Measurements from ENCODE around the gene STING1. TPM values are rescaled to one million over a fixed set of nuclear protein-coding genes. Genes with fewer than 3 reads are reported as not detected.
"Not testable (repeated sequence)": the region's sequence is repeated elsewhere in the genome, so short reads cannot be mapped to it uniquely, and the experiment has no call there.

STING1 gene
- total and polyA plus RNA-seq, 2 donors (not counting 3 experiments of a cell fraction or from before 2014, with no cell fraction given) = 108 to 143 TPM

DNA sequence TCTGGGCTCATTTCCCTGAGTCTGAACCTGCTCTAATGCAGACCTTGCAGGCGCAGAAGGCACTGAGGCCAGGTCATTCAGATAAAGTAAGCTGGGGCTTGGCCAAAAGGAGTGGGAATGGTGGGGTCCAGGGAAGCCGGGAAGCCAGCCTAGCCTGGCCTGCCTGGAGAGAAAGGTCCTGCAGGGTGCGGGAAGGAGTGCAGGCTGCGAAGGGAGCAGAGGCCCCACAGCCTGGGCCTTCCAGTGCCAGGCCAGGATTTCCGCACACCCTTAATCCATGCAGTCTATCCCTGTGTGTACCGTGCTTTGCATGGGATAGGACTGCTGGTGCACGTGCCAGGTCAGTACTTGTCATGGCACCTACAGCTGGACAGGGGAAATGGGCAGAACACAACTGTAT, 3.6 kb upstream of the STING1 start:
- H3K27ac ChIP-seq (ENCODE audit: insufficient read depth, low read depth, low read length) = no peak overlapping the region
- no TSS peak for BruUV-seq (replicated peaks)
- TF ChIP-seq MYC (IDR thresholded peaks at IDR 0.05; ENCODE audit: low read depth, low read length) = no peak
- TF ChIP-seq POLR2AphosphoS5 (IDR thresholded peaks at IDR 0.05; ENCODE audit: insufficient read depth, low read depth, low read length) = no peak
- TF ChIP-seq, protein P1, sequence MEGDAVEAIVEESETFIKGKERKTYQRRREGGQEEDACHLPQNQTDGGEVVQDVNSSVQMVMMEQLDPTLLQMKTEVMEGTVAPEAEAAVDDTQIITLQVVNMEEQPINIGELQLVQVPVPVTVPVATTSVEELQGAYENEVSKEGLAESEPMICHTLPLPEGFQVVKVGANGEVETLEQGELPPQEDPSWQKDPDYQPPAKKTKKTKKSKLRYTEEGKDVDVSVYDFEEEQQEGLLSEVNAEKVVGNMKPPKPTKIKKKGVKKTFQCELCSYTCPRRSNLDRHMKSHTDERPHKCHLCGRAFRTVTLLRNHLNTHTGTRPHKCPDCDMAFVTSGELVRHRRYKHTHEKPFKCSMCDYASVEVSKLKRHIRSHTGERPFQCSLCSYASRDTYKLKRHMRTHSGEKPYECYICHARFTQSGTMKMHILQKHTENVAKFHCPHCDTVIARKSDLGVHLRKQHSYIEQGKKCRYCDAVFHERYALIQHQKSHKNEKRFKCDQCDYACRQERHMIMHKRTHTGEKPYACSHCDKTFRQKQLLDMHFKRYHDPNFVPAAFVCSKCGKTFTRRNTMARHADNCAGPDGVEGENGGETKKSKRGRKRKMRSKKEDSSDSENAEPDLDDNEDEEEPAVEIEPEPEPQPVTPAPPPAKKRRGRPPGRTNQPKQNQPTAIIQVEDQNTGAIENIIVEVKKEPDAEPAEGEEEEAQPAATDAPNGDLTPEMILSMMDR (IDR thresholded peaks at IDR 0.05; ENCODE audit: extremely low read depth in 1 of 2, insufficient read depth in 1 of 2, low read depth in 1 of 2, low read length in 2 of 2) = no peak
- TF ChIP-seq FOS (IDR thresholded peaks at IDR 0.05; ENCODE audit: borderline replicate concordance, insufficient read depth, low read length) = no peak
- TF ChIP-seq POLR2A (IDR thresholded peaks at IDR 0.05; ENCODE audit: low read depth, low read length) = no peak
- no peak for TF ChIP-seq EZH2 (IDR thresholded peaks at IDR 0.05; ENCODE audit: borderline replicate concordance, low read depth, low read length, severe bottlenecking)
- TF ChIP-seq, protein P2, sequence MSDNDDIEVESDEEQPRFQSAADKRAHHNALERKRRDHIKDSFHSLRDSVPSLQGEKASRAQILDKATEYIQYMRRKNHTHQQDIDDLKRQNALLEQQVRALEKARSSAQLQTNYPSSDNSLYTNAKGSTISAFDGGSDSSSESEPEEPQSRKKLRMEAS (IDR thresholded peaks at IDR 0.05; ENCODE audit: insufficient read depth, insufficient read length) = no peak
- TF ChIP-seq JUN (IDR thresholded peaks at IDR 0.05; ENCODE audit: borderline replicate concordance, insufficient read depth, insufficient read length, low read depth) = no peak
- no peak for TF ChIP-seq GATA2 (IDR thresholded peaks at IDR 0.05; ENCODE audit: insufficient read depth, insufficient read length, low read depth, low read length)
- no peak overlapping the region for H2AFZ ChIP-seq (ENCODE audit: low read depth, low read length)
- H3K9me1 ChIP-seq (replicated peaks; ENCODE audit: control insufficient read depth, extremely low read depth, insufficient read depth, low read length) = no peaks in the 10 kb centered on the region
- no peaks in the 10 kb centered on the region for H3K9me3 ChIP-seq (replicated peaks; ENCODE audit: control insufficient read depth, insufficient read depth, low read length)
- no peak overlapping the region for H3K4me2 ChIP-seq (ENCODE audit: insufficient read depth, low read length)
- H4K20me1 ChIP-seq (replicated peaks; ENCODE audit: control insufficient read depth, extremely low read depth, insufficient read depth, low read length) = no peaks in the 10 kb centered on the region
- POLR2A ChIA-PET = no interaction called here
- no peak for FAIRE-seq
- no peak overlapping the region for H3K4me3 ChIP-seq (replicated peaks in 1 of 3; ENCODE audit: insufficient read depth in 1 of 3, low read depth in 1 of 3, low read length in 3 of 3)
- H3K4me1 ChIP-seq (ENCODE audit: control insufficient read depth, extremely low read depth, insufficient read depth, low read length) = peaks cover 19% of the 10 kb centered on the region
- H3K9ac ChIP-seq (replicated peaks; ENCODE audit: extremely low read depth, insufficient read depth, low read length) = no peak overlapping the region
- intact Hi-C loops (cut with micrococcal nuclease) (no loop called here), dilution Hi-C loops (cut with MboI; ENCODE audit: extremely low pct_ligation_motif_present, low sequenced_read_pairs) (no loop called here)
- H3K36me3 ChIP-seq (ENCODE audit: control insufficient read depth in 2 of 2, extremely low read depth in 1 of 2, insufficient read depth in 2 of 2, low read length in 2 of 2) = no peaks in the 10 kb centered on the region
- H3K27me3 ChIP-seq (ENCODE audit: control insufficient read depth in 2 of 2, insufficient read depth in 2 of 2, low read length in 2 of 2) = no peaks in the 10 kb centered on the region
- CTCF ChIA-PET = no interaction called here
- DNase-seq (ENCODE audit: low read depth, low spot score) = no peak
- H3K79me2 ChIP-seq (ENCODE audit: control insufficient read depth, insufficient read depth, low read length) = peaks cover 7% of the 10 kb centered on the region

DNA sequence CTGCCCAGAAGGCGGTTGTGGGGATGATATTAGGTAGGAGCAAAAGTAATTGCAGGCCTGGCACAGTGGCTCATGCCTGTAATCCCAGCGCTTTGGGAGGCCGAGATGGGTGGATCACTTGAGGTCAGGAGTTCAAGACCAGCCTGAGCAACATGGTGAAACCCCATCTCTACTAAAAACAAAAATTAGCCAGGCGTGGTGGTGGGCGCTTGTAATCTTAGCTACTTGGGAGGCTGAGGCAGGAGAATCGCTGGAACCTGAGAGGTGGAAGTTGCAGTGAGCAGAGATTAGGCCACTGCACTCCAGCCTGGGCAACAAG, 291 bp upstream of the STING1 start:
- Histone ChIP-seq H3K4me2 (ENCODE audit: insufficient read depth, low read length) (peak overlapping the region; percentile 87), H3K79me2 (ENCODE audit: control insufficient read depth, insufficient read depth, low read length) (peaks cover 14% of the 10 kb centered on the region), H3K4me1 (ENCODE audit: control insufficient read depth, extremely low read depth, insufficient read depth, low read length) (peaks cover 27% of the 10 kb centered on the region), H3K27ac (ENCODE audit: insufficient read depth, low read depth, low read length) (peak overlapping the region; percentile 94), H3K9ac (replicated peaks; ENCODE audit: extremely low read depth, insufficient read depth, low read length) (peak overlapping the region; percentile 86)
- H3K27me3 ChIP-seq (ENCODE audit: control insufficient read depth in 2 of 2, insufficient read depth in 2 of 2, low read length in 2 of 2); H3K36me3 ChIP-seq (ENCODE audit: control insufficient read depth in 2 of 2, extremely low read depth in 1 of 2, insufficient read depth in 2 of 2, low read length in 2 of 2); FAIRE-seq; DNase-seq (ENCODE audit: low read depth, low spot score); H3K9me1 ChIP-seq (replicated peaks; ENCODE audit: control insufficient read depth, extremely low read depth, insufficient read depth, low read length); H4K20me1 ChIP-seq (replicated peaks; ENCODE audit: control insufficient read depth, extremely low read depth, insufficient read depth, low read length); H3K9me3 ChIP-seq (replicated peaks; ENCODE audit: control insufficient read depth, insufficient read depth, low read length); H3K4me3 ChIP-seq (replicated peaks in 1 of 3; ENCODE audit: insufficient read depth in 1 of 3, low read depth in 1 of 3, low read length in 3 of 3); BruUV-seq (replicated peaks); H2AFZ ChIP-seq (ENCODE audit: low read depth, low read length); dilution Hi-C loops (cut with MboI; ENCODE audit: extremely low pct_ligation_motif_present, low sequenced_read_pairs): not testable (repeated sequence)
- intact Hi-C loops (cut with micrococcal nuclease) = loop anchor here (1.0 kb wide), 6 partner anchors 10 to 39 kb away; partner anchors contain the start of gene ECSCR
- CTCF ChIA-PET = interaction anchor here (1.2 to 3.2 kb wide), 10 partner anchors 9 to 60 kb away, joined by 3 to 59 read pairs (median 12); partner anchors contain the start of gene ECSCR
- POLR2A ChIA-PET = interaction anchor here (1.0 to 2.2 kb wide), 4 partner anchors 21 to 78 kb away, joined by 3 to 21 read pairs (median 6); partner anchors contain the start of genes DNAJC18, ECSCR and UBE2D2

Data from endothelial cell of umbilical vein (primary cell).